HepG2 (cell line): ENCODE results near the gene PLPPR3. TPM values are rescaled to one million over a fixed set of nuclear protein-coding genes. Genes with fewer than 3 reads are reported as not detected.

Experiments
- ATAC-seq: fragments of 200-7000 bp; cut with Tn5 transposase; 3 replicates; pipeline ENCODE4 v1.9.1; 2020; ENCODE audit warnings: mild to moderate bottlenecking, moderate library complexity
- BruUV-seq: library from RNA; stranded (reverse); fragments of 400-500 nt; replicated peaks from 2 replicates; lab custom pipeline; 2021; lab: Mats Ljungman, UMichigan
- CTCF ChIA-PET: fragments of 300-600 bp; formaldehyde crosslinking; extraction: SDS; loops from one replicate; lab custom pipeline; 2021; ENCODE audit warnings: low total read pairs, inconsistent platforms, low intra/inter-chr PET ratio; lab: Yijun Ruan, JAX
- POLR2A ChIA-PET: fragments of 350-600 bp; sonication (Branson Sonifier 250); formaldehyde crosslinking; loops from one replicate; lab custom pipeline; 2020; ENCODE audit warnings: antibody characterized with exemption, inconsistent platforms; lab: Yijun Ruan, JAX
- DNase-seq: peaks from one replicate; pipeline ENCODE4 v3.0.0-alpha.2; 2015; ENCODE audit warnings: low spot score
- FAIRE-seq: peaks from 3 replicates; lab custom pipeline; 2011; peaks lifted over from hg19 to GRCh38; lab: Jason Lieb, UNC
- H2AFZ ChIP-seq: one replicate; pipeline ENCODE4 v1.6.1; 2011; ENCODE audit warnings: low read length, inconsistent platforms
- H3K27ac ChIP-seq: fragments of 300-600 bp; 3 replicates; pipeline ENCODE4 v1.8.0; 2011; ENCODE audit warnings: mixed run types, mild to moderate bottlenecking, mixed read lengths, low read length, inconsistent platforms; ENCODE audit not compliant: insufficient read depth; ENCODE audit errors: extremely low read length
- H3K27me3 ChIP-seq, 2 experiments: fragments of 200-600 bp in 1 of 2; 2 replicates in 1 of 2; 3 replicates in 1 of 2; pipeline versions ENCODE4 v1.6.0 to v1.8.0; 2011; ENCODE audit warnings: low read length in 2 of 2, mild to moderate bottlenecking in 2 of 2, moderate library complexity in 2 of 2, inconsistent platforms in 1 of 2; ENCODE audit not compliant: insufficient read depth in 2 of 2, control insufficient read depth in 1 of 2
- H3K36me3 ChIP-seq, 2 experiments: fragments of 200-600 bp in 1 of 2; replicated peaks in 1 of 2; 2 replicates in 1 of 2; 3 replicates in 1 of 2; pipeline versions ENCODE4 v1.5.1 to v1.8.0; 2011; ENCODE audit warnings: low read length in 2 of 2, inconsistent platforms in 1 of 2; ENCODE audit not compliant: insufficient read depth in 2 of 2, control insufficient read depth in 1 of 2
- H3K4me1 ChIP-seq: 2 replicates; pipeline ENCODE4 v1.5.1; 2012; ENCODE audit warnings: low read length, inconsistent platforms; ENCODE audit not compliant: insufficient read depth
- H3K4me2 ChIP-seq: 2 replicates; pipeline ENCODE4 v1.6.0; 2011; ENCODE audit warnings: low read depth, low read length, inconsistent platforms
- H3K4me3 ChIP-seq, 3 experiments: fragments of 200-600 bp in 1 of 3; sonication (generic), shearing (Covaris generic) in 1 of 3; replicated peaks in 1 of 3; 2 replicates each; pipeline ENCODE4 v1.5.1; 2011 to 2016; ENCODE audit warnings: low read length in 3 of 3, inconsistent platforms in 2 of 3, low read depth in 2 of 3, mild to moderate bottlenecking in 2 of 3, control low read depth in 1 of 3, mixed read lengths in 1 of 3; ENCODE audit not compliant: insufficient read depth in 1 of 3
- H3K79me2 ChIP-seq: one replicate; pipeline ENCODE4 v1.6.1; 2011; ENCODE audit warnings: low read length, inconsistent platforms; ENCODE audit not compliant: insufficient read depth
- H3K9ac ChIP-seq: 2 replicates; pipeline ENCODE4 v1.6.0; 2011; ENCODE audit warnings: mild to moderate bottlenecking, low read depth, low read length, inconsistent platforms; ENCODE audit not compliant: insufficient read depth
- H3K9me3 ChIP-seq: 2 replicates; pipeline ENCODE4 v1.5.1; 2012; ENCODE audit warnings: mild to moderate bottlenecking, low read length
- H4K20me1 ChIP-seq: 2 replicates; pipeline ENCODE4 v1.6.0; 2011; ENCODE audit warnings: inconsistent platforms, mild to moderate bottlenecking, low read length, moderate library complexity; ENCODE audit not compliant: insufficient read depth
- DMAP1 ChIP-seq: IDR thresholded peaks from 2 replicates; pipeline ENCODE4 v1.6.1; 2016
- HBP1 ChIP-seq: IDR thresholded peaks from 2 replicates; pipeline ENCODE4 v1.6.1; 2016; ENCODE audit warnings: low read depth, control low read depth
- HNF4A ChIP-seq: sonication (generic); formaldehyde crosslinking; IDR thresholded peaks from 2 replicates; pipeline ENCODE4 v1.4.0; 2020; ENCODE audit warnings: missing genetic modification reagents
- PRPF4 ChIP-seq: fragments of 200-400 bp; formaldehyde crosslinking; IDR thresholded peaks from 2 replicates; pipeline ENCODE4 v1.6.1; 2016; ENCODE audit warnings: low read length, low read depth; ENCODE audit not compliant: poor library complexity, severe bottlenecking
- ZBTB42 ChIP-seq: sonication (generic); formaldehyde crosslinking; IDR thresholded peaks from 2 replicates; pipeline ENCODE4 v1.5.0; 2020; ENCODE audit warnings: mild to moderate bottlenecking, missing genetic modification reagents
- ZMYM3 ChIP-seq: sonication (generic); formaldehyde crosslinking; IDR thresholded peaks from 2 replicates; pipeline ENCODE4 v1.5.1; 2020; ENCODE audit warnings: mild to moderate bottlenecking, missing genetic modification reagents
- ZNF296 ChIP-seq: sonication (generic); formaldehyde crosslinking; conservative IDR thresholded peaks from 2 replicates; pipeline ENCODE4 v1.5.0; 2020; ENCODE audit warnings: mild to moderate bottlenecking, missing genetic modification reagents
- ZNF468 ChIP-seq: sonication (generic); formaldehyde crosslinking; IDR thresholded peaks from 2 replicates; pipeline ENCODE4 v1.8.0; 2022; ENCODE audit warnings: mild to moderate bottlenecking, moderate library complexity, missing genetic modification reagents
- ZNF652 ChIP-seq: IDR thresholded peaks from 2 replicates; pipeline ENCODE4 v1.6.1; 2016; ENCODE audit warnings: low read depth, borderline replicate concordance
- ZNF773 ChIP-seq: sonication (generic); formaldehyde crosslinking; IDR thresholded peaks from 2 replicates; pipeline ENCODE4 v1.4.0; 2020; ENCODE audit warnings: missing genetic modification reagents, borderline replicate concordance
- ZNF775 ChIP-seq: sonication (generic); formaldehyde crosslinking; IDR thresholded peaks from 2 replicates; pipeline ENCODE4 v1.4.0; 2020; ENCODE audit warnings: missing genetic modification reagents, mild to moderate bottlenecking, moderate library complexity, borderline replicate concordance
- ZZZ3 ChIP-seq: sonication (generic); formaldehyde crosslinking; IDR thresholded peaks from 2 replicates; pipeline ENCODE4 v1.4.0; 2020; ENCODE audit warnings: missing genetic modification reagents, mild to moderate bottlenecking, borderline replicate concordance
- WGBS: methylation state at CpG from one replicate; pipeline ENCODE4 v1.1.6; 2017; ENCODE audit warnings: low lambda C conversion rate; 5-methylcytosine and 5-hydroxymethylcytosine counted together
- in situ Hi-C: cut with HindIII; loops from 2 replicates; pipeline ENCODE4 v1.10.0; 2017; ENCODE audit warnings: low pct_unique_long_range_greater_than_20kb; ENCODE audit not compliant: extremely low pct_ligation_motif_present
- intact Hi-C: fragments of 100-400 bp; cut with micrococcal nuclease; formaldehyde crosslinking; loops from one replicate; pipeline ENCODE4 v1.10.0; 2022; ENCODE audit not compliant: unreplicated experiment
- polyA plus RNA-seq, 8 experiments: library from polyadenylated mRNA; depleted of rRNA in 3 of 8; stranded (reverse) in 7 of 8; unstranded in 1 of 8; fragments of >200 nt; fragmentation: Illumina TruSeq in 4 of 8; extraction: Trizol in 4 of 8; gene quantifications; 2 replicates each; pipeline versions ENCODE4 v1.2.1 to v1.2.3, GENCODE V29; 2011 to 2016; ENCODE audit warnings: low read depth in 4 of 8, missing spikeins in 1 of 8, mixed read lengths in 1 of 8; ENCODE audit not compliant: insufficient read depth in 1 of 8
- total RNA-seq, 5 experiments: library from RNA; depleted of rRNA; stranded (reverse); fragments of >200 nt; fragmentation: Illumina TruSeq; extraction: Trizol; gene quantifications; 2 replicates each; pipeline ENCODE4 v1.2.3, GENCODE V29; 2016; ENCODE audit warnings: low read depth in 1 of 5
- TF ChIP-seq, protein P1 (sequence below): sonication (generic); formaldehyde crosslinking; IDR thresholded peaks from 2 replicates; pipeline ENCODE4 v1.9.0; 2021; ENCODE audit warnings: missing genetic modification reagents, borderline replicate concordance

Gene PLPPR3
- total and polyA plus RNA-seq, 2 of the 13 experiments (the other 11 are each of a cell fraction or from before 2014, with no cell fraction given): 0.07 to 0.16 TPM

- intact Hi-C loops: no loop called here
- no peaks in the 10 kb centered on the region; a peak in 1 of 5 replicates for H3K27me3 ChIP-seq
- 55% methylated on average over 18 of the region's 18 CpGs for WGBS
- no peaks in the 10 kb centered on the region for H4K20me1 ChIP-seq
- ATAC-seq: no peak
- no peaks in the 10 kb centered on the region for H3K36me3 ChIP-seq
- no peak overlapping the region for H3K9ac ChIP-seq
- H3K9me3 ChIP-seq: no peaks in the 10 kb centered on the region
- TF ChIP-seq ZZZ3 (CRISPR knock-in tag) (no peak), ZMYM3 (CRISPR knock-in tag) (no peak), ZNF296 (CRISPR knock-in tag) (no peak), ZNF468 (CRISPR knock-in tag) (no peak), ZNF773 (no peak), ZBTB42 (no peak), DMAP1 (CRISPR knock-in tag) (no peak), PRPF4 (no peak), HNF4A (CRISPR knock-in tag) (no peak), ZNF652 (CRISPR knock-in tag) (no peak), HBP1 (CRISPR knock-in tag) (no peak), ZNF775 (CRISPR knock-in tag) (no peak)
- TF ChIP-seq, protein P1, sequence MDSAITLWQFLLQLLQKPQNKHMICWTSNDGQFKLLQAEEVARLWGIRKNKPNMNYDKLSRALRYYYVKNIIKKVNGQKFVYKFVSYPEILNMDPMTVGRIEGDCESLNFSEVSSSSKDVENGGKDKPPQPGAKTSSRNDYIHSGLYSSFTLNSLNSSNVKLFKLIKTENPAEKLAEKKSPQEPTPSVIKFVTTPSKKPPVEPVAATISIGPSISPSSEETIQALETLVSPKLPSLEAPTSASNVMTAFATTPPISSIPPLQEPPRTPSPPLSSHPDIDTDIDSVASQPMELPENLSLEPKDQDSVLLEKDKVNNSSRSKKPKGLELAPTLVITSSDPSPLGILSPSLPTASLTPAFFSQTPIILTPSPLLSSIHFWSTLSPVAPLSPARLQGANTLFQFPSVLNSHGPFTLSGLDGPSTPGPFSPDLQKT (CRISPR knock-in tag): no peak
- TF ChIP-seq, all 625 proteins: peak for 0
- in situ Hi-C loops: no loop called here
- Histone ChIP-seq H3K4me2 (no peak overlapping the region), H3K4me1 (peaks cover 42% of the 10 kb centered on the region), H3K79me2 (no peaks in the 10 kb centered on the region), H3K27ac (no peak overlapping the region), H2AFZ (no peak overlapping the region), H3K4me3 (no peak overlapping the region)
- no peak for FAIRE-seq
- POLR2A ChIA-PET: interaction anchor here (1.2 kb wide), 1 partner anchor 13 kb away, joined by 5 read pairs; no protein-coding TSS in a partner anchor
- no peak for DNase-seq
- BruUV-seq: no TSS peak
- CTCF ChIA-PET: no interaction called here
Observed at GRCh38 chr19:776549-776948, 45.2 kb downstream of the PLPPR3 start.
